Mucosa of rectum (tissue), 2 donors: ENCODE results near the gene RPTOR.

ENCODE experiments used
- H3K27ac ChIP-seq, 2 donors: one replicate each; pipeline ENCODE4 v1.7.0; 2013; ENCODE audit warnings: inconsistent platforms in 2 of 2, low read depth in 2 of 2, low read length in 2 of 2
- H3K27me3 ChIP-seq, 2 donors: one replicate each; pipeline ENCODE4 v1.7.0; 2013; ENCODE audit warnings: low read length in 2 of 2; ENCODE audit not compliant: control insufficient read depth in 2 of 2, insufficient read depth in 2 of 2
- H3K36me3 ChIP-seq, 2 donors: one replicate each; pipeline ENCODE4 v1.7.0; 2013; ENCODE audit warnings: low read length in 2 of 2; ENCODE audit not compliant: control insufficient read depth in 2 of 2, insufficient read depth in 2 of 2
- H3K4me1 ChIP-seq, 2 donors: one replicate each; pipeline ENCODE4 v1.7.0; 2013; ENCODE audit warnings: low read length in 2 of 2, mild to moderate bottlenecking in 1 of 2; ENCODE audit not compliant: control insufficient read depth in 2 of 2, insufficient read depth in 2 of 2
- H3K4me3 ChIP-seq, 2 donors: one replicate each; pipeline ENCODE4 v1.7.0; 2013; ENCODE audit warnings: low read length in 2 of 2
- H3K9ac ChIP-seq, 2 donors: one replicate each; pipeline ENCODE4 v1.7.0; 2013; ENCODE audit warnings: low read length in 2 of 2, low read depth in 1 of 2, mild to moderate bottlenecking in 1 of 2
- H3K9me3 ChIP-seq, 2 donors: one replicate each; pipeline ENCODE4 v1.7.0; 2013; ENCODE audit warnings: low read length in 2 of 2; ENCODE audit not compliant: control insufficient read depth in 2 of 2
- donor health status: healthy.
- donor health status: Normal muscosa, but diverticular disease.

The RPTOR gene

DNA sequence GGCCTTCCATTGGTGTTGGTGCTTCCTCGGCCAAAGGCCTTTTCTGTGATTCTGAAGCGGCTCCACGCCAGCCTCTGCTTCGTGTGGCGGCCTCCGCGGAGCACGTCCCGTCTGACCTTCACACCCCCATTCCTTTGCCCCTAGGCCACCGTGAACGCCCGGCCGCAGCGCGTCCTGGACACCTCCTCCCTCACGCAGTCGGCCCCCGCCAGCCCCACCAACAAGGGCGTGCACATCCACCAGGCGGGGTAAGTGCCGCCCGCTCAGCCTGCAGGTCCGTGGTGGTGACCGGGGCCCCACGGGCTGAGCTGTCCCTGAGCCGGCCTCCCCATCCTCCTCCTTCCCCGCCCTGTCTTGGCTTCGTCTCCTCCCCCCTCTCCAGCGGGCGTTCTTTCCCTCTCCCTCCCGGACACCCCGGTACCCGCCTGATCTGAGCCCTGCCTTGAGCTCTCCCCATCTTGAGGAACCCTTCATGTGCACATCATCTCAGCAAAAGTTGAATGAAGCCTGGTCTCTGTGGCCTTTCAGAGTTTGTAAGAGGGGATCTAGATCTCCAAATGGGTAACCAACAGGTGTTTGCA is 378.0 kb downstream of the RPTOR start:
- H3K9me3 ChIP-seq: no peaks in the 10 kb centered on the region
- H3K4me3 ChIP-seq: no peak overlapping the region
- H3K27me3 ChIP-seq: no peaks in the 10 kb centered on the region
- H3K9ac ChIP-seq: no peak overlapping the region
- peaks cover 23 to 26% of the 10 kb centered on the region in 2 donors for H3K36me3 ChIP-seq
- no peak overlapping the region for H3K27ac ChIP-seq
- H3K4me1 ChIP-seq: no peaks in the 10 kb centered on the region

DNA sequence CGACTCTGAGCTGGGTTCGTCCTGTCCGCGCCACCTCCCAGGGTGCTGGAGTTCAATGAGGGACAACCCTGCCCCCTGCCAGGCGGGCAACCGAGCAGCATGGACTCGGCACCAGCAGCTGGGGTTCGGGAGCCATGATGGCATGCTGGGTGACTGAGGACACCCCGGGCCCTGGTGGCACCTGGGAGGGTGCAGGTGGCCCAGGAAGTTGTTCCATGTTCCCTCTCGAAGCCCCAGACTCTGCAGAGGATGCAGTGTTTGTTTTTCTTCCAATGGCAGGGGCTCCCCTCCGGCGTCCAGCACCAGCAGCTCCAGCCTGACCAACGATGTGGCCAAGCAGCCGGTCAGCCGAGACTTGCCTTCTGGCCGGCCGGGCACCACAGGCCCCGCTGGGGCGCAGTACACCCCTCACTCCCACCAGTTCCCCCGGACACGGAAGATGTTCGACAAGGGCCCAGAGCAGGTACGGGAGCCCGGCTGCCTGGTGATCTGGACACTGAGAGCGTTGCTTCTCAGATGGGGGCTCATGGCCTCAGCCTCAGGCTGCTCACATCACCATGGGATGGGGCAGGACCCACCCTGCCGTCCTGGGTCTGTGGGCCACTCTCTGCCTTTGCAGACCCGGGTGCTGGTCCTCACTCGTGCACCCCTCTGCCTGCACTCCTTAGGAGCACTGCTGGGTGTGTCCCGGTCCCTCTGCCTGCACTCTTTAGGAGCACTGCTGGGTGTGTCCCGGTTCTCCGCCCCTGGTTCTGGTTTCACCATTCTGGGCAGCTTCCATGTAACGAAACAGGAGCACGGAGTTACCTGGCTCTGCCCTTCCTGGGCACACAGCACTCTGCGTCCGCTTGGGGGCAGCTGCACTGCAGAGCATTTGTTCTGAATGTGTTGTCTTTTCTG is 378.8 kb downstream of the RPTOR start:
- Histone ChIP-seq H3K9me3 (no peaks in the 10 kb centered on the region), H3K27ac (no peak overlapping the region), H3K9ac (no peak overlapping the region), H3K4me3 (no peak overlapping the region), H3K4me1 (no peaks in the 10 kb centered on the region), H3K27me3 (no peaks in the 10 kb centered on the region), H3K36me3 (peaks cover 22 to 23% of the 10 kb centered on the region in 2 donors)

DNA sequence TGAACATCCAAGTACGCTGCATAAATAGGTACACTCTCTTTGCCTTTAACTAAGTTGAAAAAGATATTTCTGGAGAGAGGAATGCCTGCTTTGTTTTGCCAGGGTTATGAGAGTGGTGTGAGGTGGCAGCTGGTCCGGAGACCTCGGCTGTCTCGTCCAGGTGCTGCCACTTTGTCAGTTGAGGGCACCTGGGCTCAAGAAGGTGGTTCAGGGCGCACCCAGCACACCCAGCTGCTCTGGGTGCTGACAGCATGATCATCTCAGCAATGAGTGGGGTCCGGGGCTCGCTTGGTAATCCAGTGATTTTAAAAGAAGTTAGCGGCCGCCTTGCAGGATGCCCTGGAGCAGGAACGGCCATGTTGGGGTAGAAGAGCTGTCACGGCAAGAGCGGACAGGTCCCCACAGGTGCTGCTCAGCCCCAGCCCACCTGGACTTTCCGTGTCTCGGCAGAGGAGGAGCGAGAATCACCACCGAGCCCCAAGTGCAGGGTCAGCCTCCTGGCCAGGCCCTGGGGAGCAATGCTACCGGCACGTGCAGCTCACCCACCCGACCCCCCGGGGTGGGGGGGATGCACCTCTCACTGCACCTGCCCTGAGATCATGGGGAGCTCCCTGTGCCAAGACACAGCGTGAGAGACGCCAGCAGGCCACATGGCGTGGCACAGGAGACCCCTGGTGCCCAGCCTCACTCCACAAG is 379.6 kb downstream of the RPTOR start:
- Histone ChIP-seq H3K27ac (no peak overlapping the region), H3K4me3 (no peak overlapping the region), H3K9ac (no peak overlapping the region), H3K4me1 (no peaks in the 10 kb centered on the region), H3K36me3 (peaks cover 17 to 24% of the 10 kb centered on the region in 2 donors), H3K9me3 (no peaks in the 10 kb centered on the region), H3K27me3 (no peaks in the 10 kb centered on the region)

DNA sequence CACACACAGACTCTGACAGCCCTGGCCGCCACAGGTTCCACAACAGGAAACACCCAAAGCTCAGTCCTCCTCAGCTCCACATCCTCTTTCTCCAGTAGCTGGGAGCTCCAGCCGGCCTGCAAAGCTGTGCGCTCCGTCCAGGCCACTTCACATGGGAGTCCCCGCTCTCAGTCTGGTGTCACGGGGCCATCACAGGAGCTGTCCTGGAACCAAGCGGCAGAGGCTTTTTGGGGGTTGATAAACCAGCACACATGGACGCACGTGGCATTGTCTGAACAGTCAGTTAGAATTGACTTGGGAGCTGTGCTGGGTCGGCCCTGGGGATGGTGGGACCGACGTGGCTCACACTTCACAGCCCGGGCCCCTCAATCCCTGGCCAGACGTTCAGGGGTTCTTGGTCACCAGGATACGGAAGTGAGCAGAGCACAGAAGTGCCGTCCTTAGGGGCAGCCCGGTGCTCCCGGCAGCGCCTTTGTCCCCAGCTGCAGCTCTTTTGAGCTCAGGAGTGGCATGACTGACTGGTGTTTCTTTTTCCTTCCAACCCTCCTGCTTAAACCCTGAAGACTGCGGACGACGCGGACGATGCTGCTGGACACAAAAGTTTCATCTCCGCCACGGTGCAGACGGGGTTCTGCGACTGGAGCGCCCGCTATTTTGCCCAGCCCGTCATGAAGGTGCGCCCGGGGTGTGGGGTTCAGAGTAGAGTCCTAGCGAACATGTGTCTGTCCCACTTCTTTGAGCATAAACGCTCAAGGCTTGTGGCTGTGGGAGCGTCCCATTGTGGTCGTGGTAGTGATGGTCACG is 380.4 kb downstream of the RPTOR start:
- Histone ChIP-seq H3K27me3 (no peaks in the 10 kb centered on the region), H3K27ac (no peak overlapping the region), H3K9ac (no peak overlapping the region), H3K9me3 (no peaks in the 10 kb centered on the region), H3K4me3 (no peak overlapping the region), H3K4me1 (no peaks in the 10 kb centered on the region), H3K36me3 (peaks cover 18 to 27% of the 10 kb centered on the region in 2 donors)

DNA sequence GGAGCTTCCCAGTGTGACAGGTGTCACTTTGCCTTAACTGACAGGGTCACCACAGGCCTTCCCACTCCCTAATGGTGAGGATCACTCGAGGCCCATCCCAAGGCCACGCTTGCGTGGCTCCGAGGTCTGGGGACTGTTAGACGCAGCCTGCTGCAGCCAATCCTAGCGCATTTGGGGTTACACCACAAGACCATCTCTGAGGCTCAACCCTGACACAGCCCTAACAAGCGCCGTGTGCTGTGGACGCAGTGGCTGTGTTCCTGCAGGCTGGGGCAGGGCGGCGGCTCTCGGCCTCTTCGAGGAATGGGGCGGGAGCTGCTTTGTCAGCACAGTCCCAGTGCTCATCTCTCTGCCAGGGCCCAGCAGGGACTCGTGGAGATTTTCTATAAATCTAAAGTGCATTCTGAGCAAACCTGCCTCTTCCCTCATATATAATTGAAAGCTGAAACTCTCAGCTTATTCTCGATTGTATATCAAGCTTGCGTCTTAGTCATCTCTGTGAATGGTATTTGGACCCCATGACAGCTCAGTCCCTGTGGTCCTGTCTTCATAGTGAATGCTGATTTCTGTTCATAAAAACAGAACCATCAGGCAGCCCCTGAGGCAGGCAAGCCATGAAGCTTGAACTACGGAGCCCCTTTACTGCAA is 381.2 kb downstream of the RPTOR start:
- no peak overlapping the region for H3K27ac ChIP-seq
- H3K4me3 ChIP-seq: no peak overlapping the region
- no peak overlapping the region for H3K9ac ChIP-seq
- no peaks in the 10 kb centered on the region for H3K9me3 ChIP-seq
- H3K27me3 ChIP-seq: no peaks in the 10 kb centered on the region
- no peaks in the 10 kb centered on the region for H3K4me1 ChIP-seq
- peaks cover 20 to 35% of the 10 kb centered on the region in 2 donors for H3K36me3 ChIP-seq

DNA sequence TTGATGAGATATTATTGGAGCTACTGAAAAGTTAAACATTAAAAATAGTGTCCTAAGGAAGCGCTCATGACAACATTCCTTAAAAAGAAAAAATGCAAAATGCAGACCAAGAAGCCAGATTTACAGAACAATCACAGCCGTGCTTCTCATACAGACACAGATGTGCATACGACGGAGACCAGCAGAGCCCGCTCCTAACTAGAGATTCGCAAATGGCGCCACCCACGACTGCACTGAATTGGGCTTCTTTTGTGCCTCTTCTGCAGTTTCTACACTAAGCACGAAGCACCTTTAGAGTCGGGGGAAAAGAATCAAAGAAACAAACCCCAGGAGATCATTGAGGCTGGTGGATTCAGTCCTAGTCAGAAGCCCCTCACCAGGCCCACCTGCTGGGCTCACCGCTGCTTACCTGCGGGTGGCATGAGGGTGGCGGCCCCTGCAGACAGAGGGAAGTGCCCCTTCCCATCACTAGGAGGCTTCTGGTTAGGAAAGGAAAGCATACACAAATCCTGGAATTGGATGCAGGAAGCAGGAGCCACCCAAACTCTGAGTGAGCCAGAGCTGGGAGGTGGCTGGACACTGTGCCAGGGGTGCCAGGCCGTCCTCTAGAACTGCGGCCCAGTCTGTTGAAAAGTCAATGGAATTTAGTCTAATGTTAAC is 382.1 kb downstream of the RPTOR start:
- Histone ChIP-seq H3K9ac (no peak overlapping the region), H3K36me3 (peaks cover 20 to 35% of the 10 kb centered on the region in 2 donors), H3K27ac (no peak overlapping the region), H3K27me3 (no peaks in the 10 kb centered on the region), H3K9me3 (no peaks in the 10 kb centered on the region), H3K4me1 (no peaks in the 10 kb centered on the region), H3K4me3 (no peak overlapping the region)

DNA sequence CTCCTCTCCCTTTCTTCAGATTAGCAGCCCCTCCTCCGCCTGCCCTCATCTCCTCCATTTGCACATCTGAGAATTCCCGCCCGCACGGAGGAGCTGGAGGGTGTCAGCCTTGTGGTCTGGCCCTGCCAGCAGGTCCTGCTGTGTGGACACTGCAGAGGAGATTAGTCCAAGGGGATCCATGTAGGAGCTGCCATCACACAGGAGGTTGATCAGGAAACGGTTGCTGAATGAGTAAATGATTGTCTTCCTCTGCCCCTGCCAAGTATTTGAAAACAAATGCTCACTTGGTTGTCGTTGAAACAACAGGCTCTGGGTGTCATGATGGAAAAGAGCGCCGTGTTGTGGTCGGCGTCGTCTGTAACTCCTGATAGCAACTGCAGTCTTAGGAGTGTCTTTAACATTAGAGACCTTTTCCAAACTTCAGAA is 383.2 kb downstream of the RPTOR start:
- Histone ChIP-seq H3K9ac (no peak overlapping the region), H3K9me3 (no peaks in the 10 kb centered on the region), H3K27ac (no peak overlapping the region), H3K27me3 (no peaks in the 10 kb centered on the region), H3K4me1 (no peaks in the 10 kb centered on the region), H3K36me3 (peaks cover 20 to 35% of the 10 kb centered on the region in 2 donors), H3K4me3 (no peak overlapping the region)

DNA sequence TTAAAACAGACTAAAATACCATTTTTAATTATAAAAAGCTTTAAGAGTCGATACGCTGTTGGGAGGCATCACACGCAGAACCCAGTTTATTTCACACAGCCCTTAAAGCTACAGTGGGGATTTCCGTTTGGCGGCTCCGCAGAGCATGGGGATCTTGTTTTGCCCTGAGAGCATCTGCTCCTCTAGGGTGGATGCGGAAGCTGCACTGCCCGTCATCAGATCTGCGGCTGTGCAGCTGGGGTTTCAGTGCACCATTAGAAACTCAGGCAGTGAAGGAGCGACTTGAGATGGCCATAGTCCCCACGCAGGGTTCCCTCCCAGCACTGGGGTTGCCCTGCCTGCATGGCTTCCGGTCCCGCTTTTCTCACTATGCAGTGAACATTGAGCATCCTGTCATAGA is 384.8 kb downstream of the RPTOR start:
- Histone ChIP-seq H3K9me3 (no peaks in the 10 kb centered on the region), H3K27me3 (no peaks in the 10 kb centered on the region), H3K4me3 (no peak overlapping the region), H3K27ac (no peak overlapping the region), H3K4me1 (no peaks in the 10 kb centered on the region), H3K9ac (no peak overlapping the region), H3K36me3 (peaks cover 20 to 35% of the 10 kb centered on the region in 2 donors)
